Nephron progenitor cell (in vitro differentiated cells): Measurements from ENCODE around the gene CD200R1L.
A peak's percentile ranks its signal among the peaks of the same experiment; 100 is the strongest.

ENCODE experiments used
- DNase-seq: peaks from one replicate; pipeline ENCODE4 v3.0.0; 2021
- H3K27ac Mint-ChIP-seq: 2 replicates; pipeline ENCODE4 v1.8.0; 2021; ENCODE audit warnings: mild to moderate bottlenecking, moderate library complexity, mixed read lengths
- H3K27me3 Mint-ChIP-seq: 2 replicates; pipeline ENCODE4 v1.8.0; 2021; ENCODE audit warnings: mild to moderate bottlenecking, low read depth, mixed read lengths; ENCODE audit not compliant: poor library complexity
- H3K36me3 Mint-ChIP-seq: 2 replicates; pipeline ENCODE4 v1.8.0; 2021; ENCODE audit warnings: low read depth, mixed read lengths
- H3K4me1 Mint-ChIP-seq: 2 replicates; pipeline ENCODE4 v1.8.0; 2021; ENCODE audit warnings: mixed read lengths
- H3K4me3 Mint-ChIP-seq: 2 replicates; pipeline ENCODE4 v1.8.0; 2021; ENCODE audit warnings: mild to moderate bottlenecking, moderate library complexity, mixed read lengths
- H3K9me3 Mint-ChIP-seq: 2 replicates; pipeline ENCODE4 v1.8.0; 2021; ENCODE audit warnings: mild to moderate bottlenecking, moderate library complexity, mixed read lengths
- CTCF ChIP-seq: fragments of 200-600 bp; sonication (generic); IDR thresholded peaks from 2 replicates; pipeline ENCODE4 v1.5.0; 2021; ENCODE audit warnings: antibody characterized with exemption

The CD200R1L gene

GRCh38 chr3:112813016-112813415, 33.6 kb downstream of the CD200R1L start:
- peaks cover 3% of the 10 kb centered on the region for H3K9me3 Mint-ChIP-seq
- no peaks in the 10 kb centered on the region for H3K36me3 Mint-ChIP-seq
- no peak for DNase-seq
- H3K4me1 Mint-ChIP-seq: peaks cover 24% of the 10 kb centered on the region
- H3K27ac Mint-ChIP-seq: no peak overlapping the region
- no peak overlapping the region for H3K4me3 Mint-ChIP-seq
- TF ChIP-seq CTCF: no peak
- no peaks in the 10 kb centered on the region for H3K27me3 Mint-ChIP-seq

- peak overlapping the region; percentile 77 for H3K27ac Mint-ChIP-seq
- no peak for TF ChIP-seq CTCF
- no peaks in the 10 kb centered on the region for H3K36me3 Mint-ChIP-seq
- no peaks in the 10 kb centered on the region for H3K9me3 Mint-ChIP-seq
- DNase-seq: no peak
- H3K4me3 Mint-ChIP-seq: no peak overlapping the region
- peaks cover 24% of the 10 kb centered on the region for H3K4me1 Mint-ChIP-seq
- H3K27me3 Mint-ChIP-seq: no peaks in the 10 kb centered on the region
Observed at GRCh38 chr3:112811917-112812660, 34.6 kb downstream of the CD200R1L start.

GRCh38 chr3:112811131-112811884, 35.4 kb downstream of the CD200R1L start:
- no peak for TF ChIP-seq CTCF
- H3K36me3 Mint-ChIP-seq: no peaks in the 10 kb centered on the region

DNA sequence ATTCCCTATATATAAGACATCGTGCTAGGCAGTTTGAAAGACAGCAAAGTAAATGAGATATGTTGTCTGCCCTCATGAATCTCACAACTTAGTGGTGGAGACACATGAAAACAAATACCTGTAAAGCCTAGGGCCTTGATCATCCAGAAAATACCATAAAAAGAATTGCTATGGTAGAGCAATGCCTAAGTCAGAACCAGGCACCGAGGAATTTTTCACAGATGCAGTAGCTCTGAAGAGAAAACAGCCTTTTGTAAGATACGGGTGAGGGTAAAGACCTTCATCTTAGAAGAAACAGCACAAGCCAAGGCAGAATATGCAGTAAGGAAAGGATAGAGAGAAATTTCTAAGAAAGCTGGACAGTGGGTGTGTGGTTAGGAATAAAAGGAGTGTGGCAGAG, 36.1 kb downstream of the CD200R1L start:
- Mint-ChIP-seq H3K27me3 (no peaks in the 10 kb centered on the region), H3K4me1 (peaks cover 24% of the 10 kb centered on the region), H3K4me3 (no peak overlapping the region), H3K9me3 (no peaks in the 10 kb centered on the region), H3K36me3 (no peaks in the 10 kb centered on the region), H3K27ac (peak overlapping the region; percentile 31)
- no peak for TF ChIP-seq CTCF
- no peak for DNase-seq

More at GRCh38 chr3:112811131-112811884, 35.4 kb downstream of the CD200R1L start:
- Mint-ChIP-seq H3K27ac (peak overlapping the region; percentile 77), H3K4me3 (no peak overlapping the region), H3K27me3 (no peaks in the 10 kb centered on the region), H3K9me3 (no peaks in the 10 kb centered on the region), H3K4me1 (peaks cover 24% of the 10 kb centered on the region)
- DNase-seq: peak; percentile 10

DNA sequence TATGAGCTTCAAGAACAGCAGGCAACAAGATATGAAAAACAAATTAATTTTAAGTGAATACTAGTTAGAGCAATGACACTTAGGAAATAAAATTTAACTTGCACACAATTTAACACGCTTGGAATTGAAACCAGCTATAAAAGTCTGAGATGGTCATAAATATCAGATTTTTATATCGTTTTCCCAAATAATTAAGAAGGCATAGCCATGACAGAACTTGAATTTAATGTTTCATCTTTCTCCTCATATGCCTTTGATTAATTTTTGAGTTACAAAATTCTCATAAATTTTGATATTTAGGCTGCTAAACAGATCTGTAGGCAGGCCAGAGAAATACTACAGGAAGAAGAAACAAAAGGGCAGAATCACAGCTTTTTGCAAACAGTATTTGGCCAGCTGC, 38.5 kb downstream of the CD200R1L start:
- no peak for DNase-seq
- no peak for TF ChIP-seq CTCF
- Mint-ChIP-seq H3K27ac (no peak overlapping the region), H3K36me3 (no peaks in the 10 kb centered on the region), H3K27me3 (no peaks in the 10 kb centered on the region), H3K4me3 (no peak overlapping the region), H3K4me1 (peaks cover 24% of the 10 kb centered on the region), H3K9me3 (no peaks in the 10 kb centered on the region)
